ENCODE results near the gene AKAP17A. TPM values are rescaled to one million over a fixed set of nuclear protein-coding genes. Genes with fewer than 3 reads are reported as not detected.

Gene AKAP17A
- total and polyA plus RNA-seq, 2 donors (not counting 1 experiment from before 2014, with no cell fraction given) = 126 to 196 TPM

DNA sequence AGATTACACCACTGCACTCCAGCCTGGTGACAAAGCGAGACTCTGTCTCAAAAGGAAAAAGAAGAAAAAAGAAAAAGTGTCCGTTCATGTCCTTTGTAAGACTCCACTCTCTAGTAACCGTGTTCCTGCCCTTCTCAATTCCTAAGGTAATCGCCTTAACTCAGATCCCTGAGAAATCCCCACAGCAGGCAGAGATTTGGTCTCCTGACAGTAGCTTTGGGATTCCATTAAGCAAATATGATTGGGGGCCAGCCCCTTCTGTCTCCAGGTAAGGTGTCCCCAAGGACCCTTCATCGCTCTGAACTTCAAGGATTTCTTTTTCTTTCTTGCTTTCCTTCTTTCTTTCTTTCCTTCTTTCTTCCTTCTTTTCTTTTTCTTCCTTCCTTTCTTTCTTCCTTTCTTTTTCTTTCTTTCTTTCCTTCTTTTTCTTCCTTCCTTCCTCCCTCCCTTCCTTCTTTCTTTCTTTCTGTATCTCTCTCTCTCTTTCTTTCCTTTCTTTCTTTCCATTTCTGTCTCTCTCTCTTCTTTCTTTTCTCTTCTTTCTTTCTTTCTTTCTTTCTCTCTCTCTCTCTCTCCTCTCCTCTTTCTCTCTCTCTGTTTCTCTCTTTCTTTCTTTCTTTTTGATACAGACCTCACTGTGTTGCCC lies 21.4 kb downstream of the AKAP17A start:
- no peak overlapping the region for H3K27ac ChIP-seq (ENCODE audit: low read length in 2 of 2)
- DNase-seq (no peak), ATAC-seq (ENCODE audit: low read depth) (no peak)
- H3K9ac ChIP-seq (ENCODE audit: low read length) = no peak overlapping the region
- peaks cover 9% of the 10 kb centered on the region for H3K27me3 Mint-ChIP-seq
- intact Hi-C loops (cut with micrococcal nuclease) = no loop called here
- 100% methylated on average over 1 of the region's 5 CpGs for WGBS (ENCODE audit: insufficient coverage)
- H3K9me3 ChIP-seq (ENCODE audit: control extremely low read depth in 1 of 3, control insufficient read depth in 2 of 3, insufficient read depth in 1 of 3, low read length in 2 of 3) = no peaks in the 10 kb centered on the region
- TF ChIP-seq EZH2 (IDR thresholded peaks at IDR 0.05; ENCODE audit: borderline replicate concordance, insufficient read depth, low read depth, low read length, poor library complexity, severe bottlenecking) = no peak
- TF ChIP-seq, protein P1, sequence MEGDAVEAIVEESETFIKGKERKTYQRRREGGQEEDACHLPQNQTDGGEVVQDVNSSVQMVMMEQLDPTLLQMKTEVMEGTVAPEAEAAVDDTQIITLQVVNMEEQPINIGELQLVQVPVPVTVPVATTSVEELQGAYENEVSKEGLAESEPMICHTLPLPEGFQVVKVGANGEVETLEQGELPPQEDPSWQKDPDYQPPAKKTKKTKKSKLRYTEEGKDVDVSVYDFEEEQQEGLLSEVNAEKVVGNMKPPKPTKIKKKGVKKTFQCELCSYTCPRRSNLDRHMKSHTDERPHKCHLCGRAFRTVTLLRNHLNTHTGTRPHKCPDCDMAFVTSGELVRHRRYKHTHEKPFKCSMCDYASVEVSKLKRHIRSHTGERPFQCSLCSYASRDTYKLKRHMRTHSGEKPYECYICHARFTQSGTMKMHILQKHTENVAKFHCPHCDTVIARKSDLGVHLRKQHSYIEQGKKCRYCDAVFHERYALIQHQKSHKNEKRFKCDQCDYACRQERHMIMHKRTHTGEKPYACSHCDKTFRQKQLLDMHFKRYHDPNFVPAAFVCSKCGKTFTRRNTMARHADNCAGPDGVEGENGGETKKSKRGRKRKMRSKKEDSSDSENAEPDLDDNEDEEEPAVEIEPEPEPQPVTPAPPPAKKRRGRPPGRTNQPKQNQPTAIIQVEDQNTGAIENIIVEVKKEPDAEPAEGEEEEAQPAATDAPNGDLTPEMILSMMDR (IDR thresholded peaks at IDR 0.05) = peak; percentile 20
- H2AFZ ChIP-seq (ENCODE audit: insufficient read depth, low read depth, low read length, poor library complexity, severe bottlenecking) = no peak overlapping the region
- H4K20me1 ChIP-seq (ENCODE audit: control insufficient read depth, insufficient read depth, low read length, poor library complexity, severe bottlenecking) = no peaks in the 10 kb centered on the region
- no peak overlapping the region for H3K4me3 Mint-ChIP-seq
- H3K4me3 ChIP-seq (ENCODE audit: control extremely low read depth in 1 of 5, extremely low read depth in 1 of 5, insufficient read depth in 1 of 5, low read depth in 2 of 5, low read length in 4 of 5) = no peak overlapping the region
- H3K36me3 ChIP-seq (replicated peaks in 1 of 2; ENCODE audit: control extremely low read depth in 1 of 2, control insufficient read depth in 1 of 2, extremely low read depth in 1 of 2, insufficient read depth in 2 of 2, low read length in 1 of 2) = no peaks in the 10 kb centered on the region
- no peak overlapping the region for H3K27ac Mint-ChIP-seq
- peaks cover 0 to 5% (median 0%) of the 10 kb centered on the region in 4 experiments for H3K27me3 ChIP-seq (replicated peaks in 1 of 4; ENCODE audit: control extremely low read depth in 1 of 4, control insufficient read depth in 3 of 4, insufficient read depth in 4 of 4, low read length in 3 of 4)
- H3K4me2 ChIP-seq (replicated peaks; ENCODE audit: low read depth, low read length, poor library complexity, severe bottlenecking) = no peak overlapping the region
- H3K79me2 ChIP-seq (ENCODE audit: control insufficient read depth, insufficient read depth, low read length) = no peaks in the 10 kb centered on the region
- no peaks in the 10 kb centered on the region for H3K9me3 Mint-ChIP-seq (ENCODE audit: insufficient read depth)
- POLR2A ChIA-PET = no interaction called here
- CTCF ChIA-PET = no interaction called here
- H3K4me1 ChIP-seq (ENCODE audit: control insufficient read depth in 2 of 2, insufficient read depth in 2 of 2, low read length in 2 of 2) = peaks cover 0 to 7% of the 10 kb centered on the region in 2 donors
- H3K4me1 Mint-ChIP-seq = peaks cover 4% of the 10 kb centered on the region

- no peak within 1 kb of the TSS for H3K9ac ChIP-seq (ENCODE audit: low read length)
- H3K4me2 ChIP-seq (replicated peaks; ENCODE audit: low read depth, low read length, poor library complexity, severe bottlenecking) = no peak within 1 kb of the TSS
- no peaks in the 10 kb centered on the region for H3K9me3 ChIP-seq (ENCODE audit: control extremely low read depth in 1 of 3, control insufficient read depth in 2 of 3, insufficient read depth in 1 of 3, low read length in 2 of 3)
- no peaks in the 10 kb centered on the region for H3K36me3 ChIP-seq (replicated peaks in 1 of 2; ENCODE audit: control extremely low read depth in 1 of 2, control insufficient read depth in 1 of 2, extremely low read depth in 1 of 2, insufficient read depth in 2 of 2, low read length in 1 of 2)
- ChIA-PET CTCF (no interaction called here), POLR2A (no interaction called here)
- H3K27me3 Mint-ChIP-seq = peaks cover 9% of the 10 kb centered on the region
- H3K4me1 ChIP-seq (ENCODE audit: control insufficient read depth in 2 of 2, insufficient read depth in 2 of 2, low read length in 2 of 2) = peaks cover 0 to 6% of the 10 kb centered on the region in 2 donors
- peaks cover 0 to 5% (median 0%) of the 10 kb centered on the region in 4 experiments for H3K27me3 ChIP-seq (replicated peaks in 1 of 4; ENCODE audit: control extremely low read depth in 1 of 4, control insufficient read depth in 3 of 4, insufficient read depth in 4 of 4, low read length in 3 of 4)
- ATAC-seq (ENCODE audit: low read depth) (no peak), DNase-seq (no peak)
- intact Hi-C loops (cut with micrococcal nuclease) = no loop called here
- no peak within 1 kb of the TSS for H2AFZ ChIP-seq (ENCODE audit: insufficient read depth, low read depth, low read length, poor library complexity, severe bottlenecking)
- no peak within 1 kb of the TSS for H3K4me3 ChIP-seq (ENCODE audit: control extremely low read depth in 1 of 5, extremely low read depth in 1 of 5, insufficient read depth in 1 of 5, low read depth in 2 of 5, low read length in 4 of 5)
- no peak within 1 kb of the TSS for H3K4me3 Mint-ChIP-seq
- no peak within 1 kb of the TSS for H3K27ac Mint-ChIP-seq
- H3K4me1 Mint-ChIP-seq = peaks cover 4% of the 10 kb centered on the region
- TF ChIP-seq EZH2 (IDR thresholded peaks at IDR 0.05; ENCODE audit: borderline replicate concordance, insufficient read depth, low read depth, low read length, poor library complexity, severe bottlenecking) = no peak
- TF ChIP-seq, protein P1 (IDR thresholded peaks at IDR 0.05) = no peak
- H3K9me3 Mint-ChIP-seq (ENCODE audit: insufficient read depth) = no peaks in the 10 kb centered on the region
- no peaks in the 10 kb centered on the region for H4K20me1 ChIP-seq (ENCODE audit: control insufficient read depth, insufficient read depth, low read length, poor library complexity, severe bottlenecking)
- H3K27ac ChIP-seq (ENCODE audit: low read length in 2 of 2) = no peak within 1 kb of the TSS
- 79% methylated on average over 17 of the region's 17 CpGs for WGBS (ENCODE audit: insufficient coverage)
- no peaks in the 10 kb centered on the region for H3K79me2 ChIP-seq (ENCODE audit: control insufficient read depth, insufficient read depth, low read length)
These were observed 23.5 kb downstream of the AKAP17A start, which contains the start of gene ASMT for GRCh38 chrX:1614927-1615326. Gene ASMT (plus strand): TSS chrX:1615059. CDS start chrX:1615200, 141 bp downstream.

Measured in B cell (primary cell).